Right lobe of liver (tissue), 4 donors: ENCODE data around the gene CCDC33.

Experiments used
- CTCF ChIP-seq, 4 donors: fragments of 200-600 bp in 3 of 4; fragments of 450-650 bp in 1 of 4; IDR thresholded peaks; one replicate each; pipeline versions ENCODE4 v1.5.1 to v1.8.0; 2016 to 2022; ENCODE audit warnings: antibody characterized with exemption in 4 of 4, mild to moderate bottlenecking in 2 of 4
- POLR2A ChIP-seq: fragments of 450-650 bp; IDR thresholded peaks from one replicate; pipeline ENCODE4 v1.6.1; 2017; ENCODE audit warnings: antibody characterized with exemption, mild to moderate bottlenecking
- donor health status: DM: no; HTN: no; CAD: no.
- donor health status: DM: no; HTN: no; CAD: no.
- donor health status: DM: no; HTN: yes; CAD: no.

- TF ChIP-seq POLR2A: no peak
- TF ChIP-seq CTCF (IDR thresholded peaks at IDR 0.05): no peak
These were observed 98.0 kb downstream of the CCDC33 start for GRCh38 chr15:74334127-74334526.
